NT2/D1 (cell line): Measurements from ENCODE around the gene JAKMIP2.

Source experiments
- DNase-seq: peaks from one replicate; pipeline ENCODE4 v3.0.0-alpha.2; 2011; ENCODE audit warnings: low read depth, low spot score
- H3K27me3 ChIP-seq: 2 replicates; pipeline ENCODE4 v1.6.0; 2011; ENCODE audit warnings: mild to moderate bottlenecking; ENCODE audit not compliant: insufficient read length, insufficient read depth
- H3K36me3 ChIP-seq: 2 replicates; pipeline ENCODE4 v1.6.1; 2011; ENCODE audit warnings: mild to moderate bottlenecking, low read length, mixed read lengths; ENCODE audit not compliant: insufficient read depth, insufficient read length
- H3K4me1 ChIP-seq: 2 replicates; pipeline ENCODE4 v1.5.1; 2011; ENCODE audit not compliant: insufficient read depth, insufficient read length
- H3K4me3 ChIP-seq: 2 replicates; pipeline ENCODE4 v1.5.1; 2011; ENCODE audit warnings: low read depth; ENCODE audit not compliant: insufficient read length
- H3K9ac ChIP-seq: 2 replicates; pipeline ENCODE4 v1.6.0; 2011; ENCODE audit warnings: low read depth; ENCODE audit not compliant: insufficient read length
- H3K9me3 ChIP-seq: 2 replicates; pipeline ENCODE4 v1.5.1; 2011; ENCODE audit warnings: mild to moderate bottlenecking, low read length; ENCODE audit not compliant: insufficient read depth
- SUZ12 ChIP-seq: IDR thresholded peaks from 2 replicates; pipeline ENCODE4 v1.6.1; 2011; ENCODE audit not compliant: insufficient read length, insufficient read depth; ENCODE audit errors: extremely low read depth
- YY1 ChIP-seq: IDR thresholded peaks from 2 replicates; pipeline ENCODE4 v1.6.1; 2011; ENCODE audit not compliant: insufficient read length, insufficient read depth
- ZNF274 ChIP-seq: IDR thresholded peaks from 2 replicates; pipeline ENCODE4 v1.6.1; 2011; ENCODE audit warnings: mild to moderate bottlenecking, low read depth, low read length

JAKMIP2 gene

GRCh38 chr5:147552897-147553296 lies 229.6 kb downstream of the JAKMIP2 start:
- peaks cover 5% of the 10 kb centered on the region; the same call in 1 of the 2 replicates for H3K9me3 ChIP-seq
- no peaks in the 10 kb centered on the region for H3K27me3 ChIP-seq
- no peak overlapping the region for H3K9ac ChIP-seq
- H3K36me3 ChIP-seq, result no peaks in the 10 kb centered on the region
- TF ChIP-seq ZNF274, result no peak
- no peaks in the 10 kb centered on the region for H3K4me1 ChIP-seq
- DNase-seq, result no peak
- H3K4me3 ChIP-seq, result no peak overlapping the region

- no peak for TF ChIP-seq ZNF274
- no peak for TF ChIP-seq YY1
- no peak for TF ChIP-seq SUZ12
- DNase-seq, result no peak
- Histone ChIP-seq H3K9ac (no peak overlapping the region), H3K9me3 (peaks cover 5% of the 10 kb centered on the region; the same call in 1 of the 2 replicates), H3K36me3 (no peaks in the 10 kb centered on the region), H3K27me3 (no peaks in the 10 kb centered on the region), H3K4me3 (no peak overlapping the region), H3K4me1 (no peaks in the 10 kb centered on the region)
Observed at GRCh38 chr5:147551677-147552076, 230.9 kb downstream of the JAKMIP2 start.

GRCh38 chr5:147547730-147548129 lies 234.8 kb downstream of the JAKMIP2 start:
- H3K27me3 ChIP-seq, result no peaks in the 10 kb centered on the region
- no peaks in the 10 kb centered on the region for H3K4me1 ChIP-seq
- no peak for TF ChIP-seq ZNF274
- no peak for TF ChIP-seq SUZ12
- TF ChIP-seq YY1, result no peak
- DNase-seq, result no peak
- peaks cover 5% of the 10 kb centered on the region; the same call in 1 of the 2 replicates for H3K9me3 ChIP-seq
- H3K36me3 ChIP-seq, result no peaks in the 10 kb centered on the region
- no peak overlapping the region for H3K4me3 ChIP-seq
- H3K9ac ChIP-seq, result no peak overlapping the region

- H3K9ac ChIP-seq, result no peak overlapping the region
- DNase-seq, result no peak
- no peak for TF ChIP-seq SUZ12
- no peak for TF ChIP-seq ZNF274
- TF ChIP-seq YY1, result no peak
- no peaks in the 10 kb centered on the region; the same call in 1 of the 2 replicates for H3K9me3 ChIP-seq
- no peaks in the 10 kb centered on the region for H3K36me3 ChIP-seq
- no peaks in the 10 kb centered on the region for H3K4me1 ChIP-seq
- no peak overlapping the region for H3K4me3 ChIP-seq
- no peaks in the 10 kb centered on the region for H3K27me3 ChIP-seq
Observed at GRCh38 chr5:147544556-147544955, 238.0 kb downstream of the JAKMIP2 start.

- Histone ChIP-seq H3K9me3 (no peaks in the 10 kb centered on the region; the same call in 1 of the 2 replicates), H3K9ac (no peak overlapping the region), H3K4me1 (no peaks in the 10 kb centered on the region), H3K27me3 (no peaks in the 10 kb centered on the region), H3K36me3 (no peaks in the 10 kb centered on the region), H3K4me3 (no peak overlapping the region)
- TF ChIP-seq SUZ12, result no peak
- TF ChIP-seq YY1, result no peak
- no peak for TF ChIP-seq ZNF274
- no peak for DNase-seq
Observed at GRCh38 chr5:147539053-147539452, 243.5 kb downstream of the JAKMIP2 start.

GRCh38 chr5:147538236-147538635 lies 244.3 kb downstream of the JAKMIP2 start:
- no peak for TF ChIP-seq YY1
- no peak for TF ChIP-seq ZNF274
- no peak for TF ChIP-seq SUZ12
- H3K9me3 ChIP-seq, result no peaks in the 10 kb centered on the region; the same call in 1 of the 2 replicates
- H3K4me3 ChIP-seq, result no peak overlapping the region
- no peak overlapping the region for H3K9ac ChIP-seq
- DNase-seq, result no peak
- H3K27me3 ChIP-seq, result no peaks in the 10 kb centered on the region
- H3K4me1 ChIP-seq, result no peaks in the 10 kb centered on the region
- H3K36me3 ChIP-seq, result no peaks in the 10 kb centered on the region
